Activated T-cell treated with anti-CD3 and anti-CD28 coated beads, Interleukin-2, amount 50 U/mL, for 72 hours (primary cell): ENCODE results near the gene FLRT2. TPM values are rescaled to one million over a fixed set of nuclear protein-coding genes. Genes with fewer than 3 reads are reported as not detected.
A peak's percentile ranks its signal among the peaks of the same experiment; 100 is the strongest.

Source experiments
- ATAC-seq, 2 donors: fragments of 150-1000 bp; cut with Tn5 transposase; replicated peaks in 1 of 2; 2 replicates each; pipeline ENCODE4 v1.10.0; 2021; ENCODE audit warnings: moderate library complexity in 2 of 2, mild to moderate bottlenecking in 1 of 2
- DNase-seq, 2 donors: peaks; one replicate each; pipeline ENCODE4 v3.0.0; 2021 to 2022; ENCODE audit warnings: mixed read lengths in 1 of 2
- H3K27ac Mint-ChIP-seq: one replicate; pipeline ENCODE4 v1.8.0; 2022; ENCODE audit warnings: mild to moderate bottlenecking, moderate library complexity, mixed read lengths
- H3K27me3 Mint-ChIP-seq: one replicate; pipeline ENCODE4 v1.8.0; 2022; ENCODE audit warnings: low read depth, mixed read lengths
- H3K36me3 Mint-ChIP-seq, 2 donors: one replicate each; pipeline ENCODE4 v1.8.0; 2022; ENCODE audit warnings: mixed read lengths in 2 of 2, mild to moderate bottlenecking in 1 of 2; ENCODE audit not compliant: insufficient read depth in 2 of 2
- H3K4me1 Mint-ChIP-seq: one replicate; pipeline ENCODE4 v1.8.0; 2022; ENCODE audit warnings: low read depth, mixed read lengths
- H3K4me3 Mint-ChIP-seq, 2 donors: one replicate each; pipeline ENCODE4 v1.8.0; 2022; ENCODE audit warnings: mild to moderate bottlenecking in 2 of 2, mixed read lengths in 2 of 2, moderate library complexity in 2 of 2
- H3K9me3 Mint-ChIP-seq, 2 donors: one replicate each; pipeline ENCODE4 v1.8.0; 2022; ENCODE audit warnings: mixed read lengths in 2 of 2
- total RNA-seq, 2 donors: library from RNA; stranded (reverse); gene quantifications; one replicate each; pipeline ENCODE4 v1.2.3, GENCODE V29; 2022

Gene FLRT2
- total RNA-seq, 2 donors from 2014 or later, result not detected

- Mint-ChIP-seq H3K4me3 (no peak overlapping the region), H3K27ac (no peak overlapping the region), H3K9me3 (no peaks in the 10 kb centered on the region), H3K4me1 (peaks cover 16% of the 10 kb centered on the region), H3K27me3 (peaks cover 81% of the 10 kb centered on the region), H3K36me3 (peaks cover 0 to 2% of the 10 kb centered on the region in 2 donors)
- DNase-seq (no peak), ATAC-seq (no peak)
Measured at GRCh38 chr14:85533023-85533860, 3.3 kb downstream of the FLRT2 start.

- no peaks in the 10 kb centered on the region for H3K9me3 Mint-ChIP-seq
- peaks cover 0 to 2% of the 10 kb centered on the region in 2 donors for H3K36me3 Mint-ChIP-seq
- no peak overlapping the region for H3K27ac Mint-ChIP-seq
- peaks cover 75% of the 10 kb centered on the region for H3K27me3 Mint-ChIP-seq
- peaks cover 16% of the 10 kb centered on the region for H3K4me1 Mint-ChIP-seq
- DNase-seq (no peak), ATAC-seq (no peak)
- H3K4me3 Mint-ChIP-seq, result no peak overlapping the region
Measured at GRCh38 chr14:85533861-85534291, 3.9 kb downstream of the FLRT2 start.

- peak overlapping the region; percentile 31 for H3K27ac Mint-ChIP-seq
- H3K4me1 Mint-ChIP-seq, result peaks cover 16% of the 10 kb centered on the region
- H3K36me3 Mint-ChIP-seq, result peaks cover 0 to 2% of the 10 kb centered on the region in 2 donors
- no peaks in the 10 kb centered on the region for H3K9me3 Mint-ChIP-seq
- DNase-seq (no peak), ATAC-seq (no peak)
- H3K27me3 Mint-ChIP-seq, result peaks cover 67% of the 10 kb centered on the region
- H3K4me3 Mint-ChIP-seq, result no peak overlapping the region
Measured at GRCh38 chr14:85534458-85535293, 4.7 kb downstream of the FLRT2 start.

- no peak overlapping the region for H3K27ac Mint-ChIP-seq
- DNase-seq (no peak), ATAC-seq (no peak)
- H3K36me3 Mint-ChIP-seq, result no peaks in the 10 kb centered on the region
- no peaks in the 10 kb centered on the region for H3K9me3 Mint-ChIP-seq
- no peak overlapping the region for H3K4me3 Mint-ChIP-seq
- H3K27me3 Mint-ChIP-seq, result peaks cover 60% of the 10 kb centered on the region
- peaks cover 16% of the 10 kb centered on the region for H3K4me1 Mint-ChIP-seq
Measured at GRCh38 chr14:85535321-85535720, 5.4 kb downstream of the FLRT2 start.

GRCh38 chr14:85535991-85536832 lies 6.3 kb downstream of the FLRT2 start:
- no peaks in the 10 kb centered on the region for H3K9me3 Mint-ChIP-seq
- no peak overlapping the region for H3K27ac Mint-ChIP-seq
- H3K36me3 Mint-ChIP-seq, result no peaks in the 10 kb centered on the region
- DNase-seq (no peak), ATAC-seq (no peak)
- peaks cover 52% of the 10 kb centered on the region for H3K27me3 Mint-ChIP-seq
- peaks cover 16% of the 10 kb centered on the region for H3K4me1 Mint-ChIP-seq
- H3K4me3 Mint-ChIP-seq, result no peak overlapping the region

- no peak for DNase-seq
- Mint-ChIP-seq H3K4me3 (no peak overlapping the region), H3K36me3 (no peaks in the 10 kb centered on the region), H3K4me1 (peaks cover 12% of the 10 kb centered on the region), H3K9me3 (no peaks in the 10 kb centered on the region), H3K27ac (no peak overlapping the region), H3K27me3 (peaks cover 47% of the 10 kb centered on the region)
- no peak for ATAC-seq
Measured at GRCh38 chr14:85536833-85537190, 6.9 kb downstream of the FLRT2 start.

GRCh38 chr14:85537526-85537925 lies 7.6 kb downstream of the FLRT2 start:
- H3K27ac Mint-ChIP-seq, result no peak overlapping the region
- no peaks in the 10 kb centered on the region for H3K36me3 Mint-ChIP-seq
- peaks cover 4% of the 10 kb centered on the region for H3K4me1 Mint-ChIP-seq
- ATAC-seq (no peak), DNase-seq (no peak)
- no peaks in the 10 kb centered on the region for H3K9me3 Mint-ChIP-seq
- no peak overlapping the region for H3K4me3 Mint-ChIP-seq
- peaks cover 40% of the 10 kb centered on the region for H3K27me3 Mint-ChIP-seq

GRCh38 chr14:85538636-85539035 lies 8.7 kb downstream of the FLRT2 start:
- DNase-seq (no peak), ATAC-seq (no peak)
- H3K4me3 Mint-ChIP-seq, result no peak overlapping the region
- H3K4me1 Mint-ChIP-seq, result no peaks in the 10 kb centered on the region
- no peaks in the 10 kb centered on the region for H3K36me3 Mint-ChIP-seq
- no peak overlapping the region for H3K27ac Mint-ChIP-seq
- peaks cover 2% of the 10 kb centered on the region in 2 donors for H3K9me3 Mint-ChIP-seq
- peaks cover 34% of the 10 kb centered on the region for H3K27me3 Mint-ChIP-seq

GRCh38 chr14:85539510-85539909 lies 9.6 kb downstream of the FLRT2 start:
- DNase-seq, result no peak
- no peak overlapping the region for H3K4me3 Mint-ChIP-seq
- no peaks in the 10 kb centered on the region for H3K4me1 Mint-ChIP-seq
- no peak for ATAC-seq
- H3K27ac Mint-ChIP-seq, result no peak overlapping the region
- peaks cover 26% of the 10 kb centered on the region for H3K27me3 Mint-ChIP-seq
- peaks cover 2 to 4% of the 10 kb centered on the region in 2 donors for H3K9me3 Mint-ChIP-seq
- H3K36me3 Mint-ChIP-seq, result no peaks in the 10 kb centered on the region

GRCh38 chr14:85542623-85543022 lies 12.7 kb downstream of the FLRT2 start:
- no peak overlapping the region for H3K27ac Mint-ChIP-seq
- no peak overlapping the region for H3K4me3 Mint-ChIP-seq
- H3K36me3 Mint-ChIP-seq, result peaks cover 0 to 1% of the 10 kb centered on the region in 2 donors
- ATAC-seq (no peak), DNase-seq (no peak)
- no peaks in the 10 kb centered on the region for H3K4me1 Mint-ChIP-seq
- peaks cover 2 to 9% of the 10 kb centered on the region in 2 donors for H3K9me3 Mint-ChIP-seq
- no peaks in the 10 kb centered on the region for H3K27me3 Mint-ChIP-seq

- Mint-ChIP-seq H3K4me1 (no peaks in the 10 kb centered on the region), H3K4me3 (no peak overlapping the region), H3K9me3 (peaks cover 2 to 9% of the 10 kb centered on the region in 2 donors), H3K27me3 (no peaks in the 10 kb centered on the region), H3K36me3 (peaks cover 0 to 1% of the 10 kb centered on the region in 2 donors), H3K27ac (no peak overlapping the region)
- DNase-seq (no peak), ATAC-seq (no peak)
Measured at GRCh38 chr14:85545738-85546137, 15.8 kb downstream of the FLRT2 start.

GRCh38 chr14:85546390-85546789 lies 16.4 kb downstream of the FLRT2 start:
- DNase-seq, result no peak

More at GRCh38 chr14:85546390-85546789, 16.4 kb downstream of the FLRT2 start:
- Mint-ChIP-seq H3K27ac (no peak overlapping the region), H3K4me3 (no peak overlapping the region), H3K9me3 (peaks cover 2 to 9% of the 10 kb centered on the region in 2 donors), H3K36me3 (peaks cover 0 to 1% of the 10 kb centered on the region in 2 donors), H3K27me3 (no peaks in the 10 kb centered on the region), H3K4me1 (no peaks in the 10 kb centered on the region)
- ATAC-seq, result no peak
